AG10803 (cell line): ENCODE results near the gene EFHC1.
A peak's percentile ranks its signal among the peaks of the same experiment; 100 is the strongest.

Experiments used
- DNase-seq: peaks from one replicate; pipeline ENCODE4 v3.0.0; 2010; ENCODE audit warnings: low read depth
- H3K4me3 ChIP-seq: 2 replicates; pipeline ENCODE4 v1.5.1; 2011; ENCODE audit warnings: mild to moderate bottlenecking, low read length, control low read depth
- CTCF ChIP-seq: conservative IDR thresholded peaks from 2 replicates; pipeline ENCODE4 v1.5.1; 2011; ENCODE audit warnings: mild to moderate bottlenecking, low read length, control low read depth, inconsistent platforms

Gene EFHC1

GRCh38 chr6:52524918-52525317 is 104.8 kb downstream of the EFHC1 start:
- no peak for DNase-seq
- H3K4me3 ChIP-seq: no peak overlapping the region
- TF ChIP-seq CTCF: no peak

GRCh38 chr6:52526634-52527033 is 106.5 kb downstream of the EFHC1 start:
- TF ChIP-seq CTCF: no peak
- DNase-seq: no peak
- no peak overlapping the region for H3K4me3 ChIP-seq

- DNase-seq: no peak
- no peak for TF ChIP-seq CTCF
- H3K4me3 ChIP-seq: no peak overlapping the region
These were observed 107.3 kb downstream of the EFHC1 start for GRCh38 chr6:52527436-52527835.

- no peak overlapping the region for H3K4me3 ChIP-seq
- TF ChIP-seq CTCF: no peak
- no peak for DNase-seq
These were observed 109.2 kb downstream of the EFHC1 start for GRCh38 chr6:52529311-52529710.

GRCh38 chr6:52530351-52530750 is 110.2 kb downstream of the EFHC1 start:
- no peak for TF ChIP-seq CTCF
- H3K4me3 ChIP-seq: no peak overlapping the region
- DNase-seq: peak; percentile 60

- no peak overlapping the region for H3K4me3 ChIP-seq
- no peak for DNase-seq
- TF ChIP-seq CTCF: no peak
These were observed 111.3 kb downstream of the EFHC1 start for GRCh38 chr6:52531396-52531795.

- TF ChIP-seq CTCF: no peak
- no peak for DNase-seq
- no peak overlapping the region for H3K4me3 ChIP-seq
These were observed 111.7 kb downstream of the EFHC1 start for GRCh38 chr6:52531834-52532233.
